AG09319 (cell line): ENCODE results near the gene GIGYF2.
"Not testable (repeated sequence)": the region's sequence is repeated elsewhere in the genome, so short reads cannot be mapped to it uniquely, and the experiment has no call there.

Experiments
- DNase-seq: peaks from one replicate; pipeline ENCODE4 v3.0.0-alpha.2; 2010; ENCODE audit warnings: low read depth; ENCODE audit errors: extremely low read depth
- CTCF ChIP-seq: IDR thresholded peaks from 2 replicates; pipeline ENCODE4 v1.5.1; 2011; ENCODE audit warnings: low read depth, mild to moderate bottlenecking, inconsistent platforms, low read length, moderate library complexity

Gene GIGYF2

GRCh38 chr2:232850039-232850438, 152.9 kb downstream of the GIGYF2 start:
- no peak for TF ChIP-seq CTCF
- DNase-seq, result no peak

- not testable (repeated sequence) for DNase-seq
Observed at GRCh38 chr2:232852081-232852480, 154.9 kb downstream of the GIGYF2 start.

DNA sequence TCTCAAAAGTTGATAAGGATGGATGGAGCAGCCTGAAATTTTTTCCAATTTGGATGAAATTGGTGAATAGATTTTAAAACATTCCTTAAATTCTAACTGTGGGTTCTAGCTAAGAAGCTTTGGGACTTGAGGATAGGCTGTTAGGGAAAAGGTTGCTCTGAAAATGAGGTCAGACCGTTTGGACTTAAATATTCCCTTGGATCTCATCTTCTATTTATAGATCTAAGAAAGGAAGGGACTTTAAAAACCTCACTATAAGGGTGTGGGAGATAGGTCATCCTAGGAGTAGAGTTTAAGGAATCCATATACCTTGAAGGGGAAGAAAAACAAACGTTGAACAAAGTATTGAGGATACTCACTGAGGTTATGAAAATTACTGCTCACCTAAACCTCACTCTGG, 155.5 kb downstream of the GIGYF2 start:
- no peak for TF ChIP-seq CTCF
- no peak for DNase-seq

- no peak for TF ChIP-seq CTCF
- DNase-seq, result peak; percentile 55
Observed at GRCh38 chr2:232854082-232854481, 157.0 kb downstream of the GIGYF2 start.

GRCh38 chr2:232857158-232857563, 160.0 kb downstream of the GIGYF2 start:
- no peak for TF ChIP-seq CTCF
- no peak for DNase-seq

DNA sequence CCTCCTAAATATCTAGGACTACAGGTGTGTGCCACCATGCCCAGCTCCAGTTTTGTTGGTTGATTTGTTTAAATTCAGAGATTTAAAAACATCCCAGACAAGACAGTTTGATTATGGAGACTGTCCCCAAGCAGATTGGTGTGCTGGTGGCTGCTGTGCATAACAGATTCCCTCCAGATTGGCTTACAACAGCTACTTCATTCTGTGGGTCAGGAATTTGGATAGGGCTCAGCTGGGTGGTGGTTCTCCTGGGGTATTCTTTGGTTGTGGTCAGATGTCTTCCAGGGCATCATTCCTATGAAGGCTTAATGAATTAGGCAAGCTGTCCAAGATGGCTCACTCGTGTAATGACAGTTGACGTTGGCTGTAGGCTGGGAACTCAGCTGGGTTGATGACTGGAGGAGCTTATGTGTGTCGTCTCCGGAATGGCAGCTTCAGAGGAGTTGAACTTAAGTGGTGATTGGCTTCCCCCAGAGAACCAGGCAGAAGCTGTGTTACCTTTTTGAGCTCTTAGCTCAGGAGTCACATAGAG, 162.3 kb downstream of the GIGYF2 start:
- DNase-seq, result no peak

DNA sequence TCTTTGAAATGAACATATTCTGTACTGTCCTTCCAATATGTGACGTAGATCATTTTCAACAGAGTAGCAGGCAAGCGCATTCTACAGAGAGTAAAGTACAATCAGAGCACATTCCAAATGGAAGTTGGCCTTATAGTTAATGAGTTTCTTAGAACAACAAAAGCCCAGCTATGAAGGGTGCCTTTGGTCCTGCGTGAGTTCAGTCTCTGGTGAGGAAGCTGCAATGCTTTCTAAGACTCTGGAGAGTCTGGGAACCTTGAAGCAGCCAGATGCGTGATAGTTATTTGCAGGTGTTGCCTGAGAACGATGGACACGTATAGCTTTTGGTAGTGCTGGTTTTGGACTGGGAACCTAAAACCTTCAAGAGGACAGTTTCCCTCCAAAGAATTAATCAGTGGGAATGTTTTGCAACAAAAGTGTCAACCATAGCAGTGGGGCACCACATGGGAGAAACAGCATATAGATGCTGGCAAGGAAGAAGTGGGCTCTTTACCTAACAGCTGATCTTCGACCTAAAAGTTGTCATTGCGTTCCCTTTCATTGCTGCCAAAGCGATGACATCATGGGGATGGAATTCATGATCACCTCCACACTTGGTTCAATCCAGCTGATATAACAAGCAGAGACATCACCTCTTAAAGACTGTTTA, 163.6 kb downstream of the GIGYF2 start:
- no peak for TF ChIP-seq CTCF
- DNase-seq, result no peak

More for the DNA sequence above, 162.3 kb downstream of the GIGYF2 start:
- no peak for TF ChIP-seq CTCF

GRCh38 chr2:232861353-232861752, 164.2 kb downstream of the GIGYF2 start:
- DNase-seq, result no peak
- no peak for TF ChIP-seq CTCF
